SK-N-SH (cell line): ENCODE data around the gene F2RL2. TPM values are rescaled to one million over a fixed set of nuclear protein-coding genes. Genes with fewer than 3 reads are reported as not detected.

Experiments used
- CTCF ChIA-PET: fragments of 300-600, 350-600 bp; formaldehyde crosslinking; extraction: SDS; loops from one replicate; lab custom pipeline; 2021; lab: Yijun Ruan, JAX
- POLR2A ChIA-PET: fragments of 350-600 bp; sonication (Branson Sonifier 250); formaldehyde crosslinking; extraction: SDS; loops from one replicate; lab custom pipeline; 2020; ENCODE audit warnings: antibody characterized with exemption, inconsistent platforms; lab: Yijun Ruan, JAX
- DNase-seq: peaks from one replicate; pipeline ENCODE4 v3.0.0; 2012
- H2AFZ ChIP-seq: fragments of 200-600 bp; sonication (generic); 2 replicates; pipeline ENCODE4 v1.8.1; 2016; ENCODE audit warnings: antibody characterized with exemption, mild to moderate bottlenecking, low read depth
- H3F3A ChIP-seq: fragments of 200-600 bp; sonication (generic); replicated peaks from 2 replicates; pipeline ENCODE3; 2016; ENCODE audit warnings: antibody characterized with exemption, mild to moderate bottlenecking; ENCODE audit not compliant: insufficient read depth
- H3K27ac ChIP-seq, 2 experiments: fragments of 200-500 bp in 1 of 2; fragments of 200-600 bp in 1 of 2; sonication (Bioruptor generic) in 1 of 2; sonication (generic), shearing (Covaris generic) in 1 of 2; 2 replicates each; pipeline versions ENCODE4 v1.5.1 to v1.6.1; 2014 to 2016; ENCODE audit warnings: low read depth in 2 of 2, inconsistent platforms in 1 of 2, low read length in 1 of 2, mild to moderate bottlenecking in 1 of 2, mixed read lengths in 1 of 2
- H3K27me3 ChIP-seq: fragments of 200-600 bp; sonication (generic), shearing (Covaris generic); 2 replicates; pipeline ENCODE4 v1.6.1; 2016; ENCODE audit warnings: mixed run types; ENCODE audit not compliant: insufficient read depth
- H3K36me3 ChIP-seq, 2 experiments: fragments of 200-500 bp in 1 of 2; fragments of 200-600 bp in 1 of 2; sonication (Bioruptor generic) in 1 of 2; sonication (generic) in 1 of 2; replicated peaks in 1 of 2; 2 replicates each; pipeline versions ENCODE3 to v1.5.1; 2014 to 2016; ENCODE audit warnings: low read length in 1 of 2, mild to moderate bottlenecking in 1 of 2; ENCODE audit not compliant: insufficient read depth in 2 of 2, control insufficient read depth in 1 of 2
- H3K4me1 ChIP-seq, 2 experiments: fragments of 200-500 bp in 1 of 2; fragments of 200-600 bp in 1 of 2; sonication (Bioruptor generic) in 1 of 2; sonication (generic), shearing (Covaris generic) in 1 of 2; 2 replicates each; pipeline versions ENCODE4 v1.5.1 to v1.6.1; 2014 to 2016; ENCODE audit warnings: low read depth in 1 of 2, low read length in 1 of 2, mixed run types in 1 of 2; ENCODE audit not compliant: insufficient read depth in 2 of 2, control insufficient read depth in 1 of 2
- H3K4me2 ChIP-seq: fragments of 200-600 bp; sonication (generic), shearing (Covaris generic); 2 replicates; pipeline ENCODE4 v1.6.1; 2017; ENCODE audit warnings: mixed run types
- H3K4me3 ChIP-seq, 2 experiments: fragments of 200-500 bp in 1 of 2; fragments of 200-600 bp in 1 of 2; sonication (Bioruptor generic) in 1 of 2; sonication (generic), shearing (Covaris generic) in 1 of 2; 2 replicates each; pipeline versions ENCODE4 v1.5.1 to v1.8.1; 2014 to 2016; ENCODE audit warnings: low read depth in 2 of 2, inconsistent platforms in 1 of 2, low read length in 1 of 2, mild to moderate bottlenecking in 1 of 2, mixed read lengths in 1 of 2, moderate library complexity in 1 of 2
- H3K79me2 ChIP-seq: fragments of 200-600 bp; sonication (generic); 2 replicates; pipeline ENCODE4 v1.8.1; 2017; ENCODE audit warnings: mild to moderate bottlenecking; ENCODE audit not compliant: insufficient read depth
- H3K9ac ChIP-seq: fragments of 200-600 bp; sonication (generic); 2 replicates; pipeline ENCODE4 v1.6.1; 2017; ENCODE audit warnings: mixed run types
- H3K9me2 ChIP-seq: fragments of 200-600 bp; sonication (generic); 2 replicates; pipeline ENCODE4 v1.6.1; 2017; ENCODE audit warnings: mixed run types
- H3K9me3 ChIP-seq: fragments of 200-600 bp; sonication (generic); 2 replicates; pipeline ENCODE4 v1.6.1; 2017; ENCODE audit warnings: mixed run types, mild to moderate bottlenecking, moderate library complexity
- H4K20me1 ChIP-seq: fragments of 200-600 bp; sonication (generic); 2 replicates; pipeline ENCODE4 v1.6.1; 2017; ENCODE audit warnings: mild to moderate bottlenecking, mixed run types; ENCODE audit not compliant: insufficient read depth
- CHD2 ChIP-seq: fragments of 150-350 bp; IDR thresholded peaks from 2 replicates; pipeline ENCODE4 v1.6.1; 2018; ENCODE audit warnings: low read length; ENCODE audit not compliant: partially characterized antibody
- ELF1 ChIP-seq: IDR thresholded peaks from 2 replicates; pipeline ENCODE4 v1.4.0; 2012
- EP300 ChIP-seq, 2 experiments: IDR thresholded peaks; 2 replicates each; pipeline versions ENCODE4 v1.4.0 to v1.6.1; 2012; ENCODE audit warnings: borderline replicate concordance in 1 of 2, low read depth in 1 of 2, low read length in 1 of 2
- EZH2phosphoT487 ChIP-seq: fragments of 200-600 bp; sonication (generic); IDR thresholded peaks from 2 replicates; pipeline ENCODE4 v1.6.1; 2017; ENCODE audit warnings: low read depth, mixed run types, mild to moderate bottlenecking, antibody characterized with exemption, moderate library complexity, borderline replicate concordance
- FOSL2 ChIP-seq: IDR thresholded peaks from 2 replicates; pipeline ENCODE4 v1.4.0; 2012; ENCODE audit warnings: low read depth, mild to moderate bottlenecking, moderate library complexity, borderline replicate concordance
- GABPA ChIP-seq: IDR thresholded peaks from 2 replicates; pipeline ENCODE4 v1.4.0; 2012; ENCODE audit warnings: low read depth, mild to moderate bottlenecking
- GATA2 ChIP-seq: sonication (generic); formaldehyde crosslinking; IDR thresholded peaks from 2 replicates; pipeline ENCODE4 v1.5.0; 2020; ENCODE audit warnings: mild to moderate bottlenecking, missing genetic modification reagents
- JUND ChIP-seq: IDR thresholded peaks from 2 replicates; pipeline ENCODE4 v1.4.0; 2012
- MEF2A ChIP-seq: IDR thresholded peaks from 2 replicates; pipeline ENCODE4 v1.4.0; 2012; ENCODE audit warnings: low read depth, borderline replicate concordance
- NFIC ChIP-seq: IDR thresholded peaks from 2 replicates; pipeline ENCODE4 v1.4.0; 2012; ENCODE audit warnings: borderline replicate concordance
- NRF1 ChIP-seq: IDR thresholded peaks from 2 replicates; pipeline ENCODE4 v1.6.1; 2012; ENCODE audit warnings: low read depth, mild to moderate bottlenecking, low read length
- POLR2AphosphoS5 ChIP-seq: IDR thresholded peaks from 2 replicates; pipeline ENCODE4 v1.6.1; 2012; ENCODE audit warnings: low read depth, low read length
- RAD21 ChIP-seq: IDR thresholded peaks from 2 replicates; pipeline ENCODE4 v1.6.1; 2012; ENCODE audit warnings: mild to moderate bottlenecking, low read length
- RCOR1 ChIP-seq: fragments of 150-350 bp; IDR thresholded peaks from 2 replicates; pipeline ENCODE4 v1.6.1; 2017; ENCODE audit warnings: antibody characterized with exemption, low read length
- RFX5 ChIP-seq: IDR thresholded peaks from 2 replicates; pipeline ENCODE4 v1.6.1; 2012; ENCODE audit warnings: mild to moderate bottlenecking, improper control_type of control experiment, low read length
- RXRA ChIP-seq: IDR thresholded peaks from 2 replicates; pipeline ENCODE4 v1.4.0; 2012; ENCODE audit warnings: low read depth, mild to moderate bottlenecking, borderline replicate concordance
- SMC3 ChIP-seq: IDR thresholded peaks from 2 replicates; pipeline ENCODE4 v1.6.1; 2012; ENCODE audit warnings: low read depth, low read length, improper control_type of control experiment
- TAF1 ChIP-seq: IDR thresholded peaks from 2 replicates; pipeline ENCODE4 v1.6.1; 2012; ENCODE audit warnings: low read depth, mild to moderate bottlenecking, low read length, moderate library complexity, borderline replicate concordance
- TCF12 ChIP-seq: IDR thresholded peaks from 2 replicates; pipeline ENCODE4 v1.4.0; 2012
- TEAD4 ChIP-seq: IDR thresholded peaks from 2 replicates; pipeline ENCODE4 v1.4.0; 2012; ENCODE audit warnings: mild to moderate bottlenecking, borderline replicate concordance; ENCODE audit not compliant: insufficient read depth
- WGBS: methylation state at CpG from one replicate; pipeline ENCODE4 v1.1.6; 2017; ENCODE audit warnings: low lambda C conversion rate; 5-methylcytosine and 5-hydroxymethylcytosine counted together
- polyA plus RNA-seq, 3 experiments: library from polyadenylated mRNA; depleted of rRNA; stranded (reverse); fragments of >200 nt; gene quantifications; 2 replicates each; pipeline ENCODE4 v1.2.3, GENCODE V29; 2012
- TF ChIP-seq, protein P1 (sequence below): fragments of 200-600 bp; sonication (generic); IDR thresholded peaks from 2 replicates; pipeline ENCODE4 v1.6.1; 2017; ENCODE audit warnings: antibody characterized with exemption, mild to moderate bottlenecking, moderate library complexity
- TF ChIP-seq, protein P2 (sequence below): IDR thresholded peaks from 2 replicates; pipeline ENCODE4 v1.4.0; 2012; ENCODE audit warnings: low read depth
- TF ChIP-seq, protein P3 (sequence below): IDR thresholded peaks from 2 replicates; pipeline ENCODE4; 2012
- TF ChIP-seq, protein P4 (sequence below): IDR thresholded peaks from 2 replicates; pipeline ENCODE4 v1.6.1; 2012; ENCODE audit warnings: mild to moderate bottlenecking, low read depth, low read length, moderate library complexity
- TF ChIP-seq, protein P5 (sequence below): fragments of 150-350 bp; IDR thresholded peaks from 2 replicates; pipeline ENCODE4 v1.6.1; 2017; ENCODE audit warnings: antibody characterized with exemption, low read length, low read depth, borderline replicate concordance

The F2RL2 gene
- polyA plus RNA-seq, 1 of the 3 experiments (the other 2 are of a cell fraction), result 29.4 TPM

DNA sequence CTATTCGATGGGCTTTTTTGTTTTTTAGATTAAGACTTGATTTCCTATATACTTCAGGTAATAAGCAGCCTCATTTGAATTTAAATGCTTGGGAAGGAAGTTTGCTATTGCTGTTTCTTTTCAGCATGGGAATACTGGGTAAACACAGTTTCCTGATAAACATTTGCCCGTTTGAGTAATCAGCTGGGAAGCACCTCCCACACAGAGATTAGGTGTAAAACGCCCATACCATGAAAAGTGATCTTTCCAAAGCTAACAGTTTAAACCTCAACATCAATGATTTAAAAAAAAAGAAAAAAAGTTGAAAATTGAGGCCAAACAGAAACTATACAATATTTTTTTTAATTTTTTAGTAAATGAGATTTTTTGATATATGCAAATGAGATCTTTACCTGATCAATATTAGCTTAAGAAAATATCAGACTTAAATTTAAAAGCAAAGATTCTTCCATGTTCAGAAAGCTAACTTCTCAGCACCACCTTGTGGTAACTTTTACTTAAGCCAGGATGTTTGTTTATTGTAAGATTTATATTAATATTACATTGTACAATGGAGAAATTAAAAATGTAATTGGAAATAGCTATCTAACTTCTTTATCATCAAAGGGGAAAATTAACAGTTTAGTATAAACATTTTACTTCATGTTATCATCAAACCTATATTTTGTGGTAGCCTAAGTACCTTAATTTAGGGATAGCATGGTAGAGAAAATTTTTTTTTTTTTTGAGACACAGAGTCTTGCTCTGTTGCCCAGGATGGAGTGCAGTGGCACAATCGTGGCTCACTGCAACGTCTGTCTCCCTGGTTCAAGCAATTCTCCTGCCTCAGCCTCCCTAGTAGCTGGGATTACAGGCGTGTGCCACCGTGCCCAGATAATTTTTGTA lies 39.8 kb downstream of the F2RL2 start:
- DNase-seq, result no peak
- POLR2A ChIA-PET, result no interaction called here
- Histone ChIP-seq H3K9ac (no peak overlapping the region), H3K36me3 (no peaks in the 10 kb centered on the region), H3K27ac (no peak overlapping the region), H3K27me3 (no peaks in the 10 kb centered on the region), H2AFZ (0 out of 2 replicates have a peak overlapping the region, but pooled peaks have one; percentile 13), H3K9me3 (no peaks in the 10 kb centered on the region), H3K9me2 (no peaks in the 10 kb centered on the region), H3F3A (no peaks in the 10 kb centered on the region), H3K4me2 (no peak overlapping the region), H4K20me1 (no peaks in the 10 kb centered on the region), H3K79me2 (no peaks in the 10 kb centered on the region), H3K4me3 (no peak overlapping the region), H3K4me1 (no peaks in the 10 kb centered on the region)
- CTCF ChIA-PET, result interaction anchor here (0.7 to 4.9 kb wide), 15 partner anchors 8 to 1148 kb away, joined by 3 to 31 read pairs (median 3); partner anchors contain the start of gene IQGAP2
- TF ChIP-seq NFIC (no peak), ELF1 (no peak), RAD21 (peak; percentile 69), GATA2 (no peak), MEF2A (no peak), RCOR1 (no peak), SMC3 (peak; percentile 27; the same call in 1 of the 2 replicates), NRF1 (no peak), TAF1 (no peak), FOSL2 (no peak), TCF12 (no peak), CHD2 (no peak), RXRA (no peak), EZH2phosphoT487 (no peak), POLR2AphosphoS5 (no peak), TEAD4 (no peak), RFX5 (no peak), JUND (no peak), GABPA (no peak), EP300 (IDR thresholded peaks at IDR 0.05; ENCODE audit: borderline replicate concordance in 1 of 2, low read depth in 1 of 2, low read length in 1 of 2) (no peak)
- TF ChIP-seq, protein P1, sequence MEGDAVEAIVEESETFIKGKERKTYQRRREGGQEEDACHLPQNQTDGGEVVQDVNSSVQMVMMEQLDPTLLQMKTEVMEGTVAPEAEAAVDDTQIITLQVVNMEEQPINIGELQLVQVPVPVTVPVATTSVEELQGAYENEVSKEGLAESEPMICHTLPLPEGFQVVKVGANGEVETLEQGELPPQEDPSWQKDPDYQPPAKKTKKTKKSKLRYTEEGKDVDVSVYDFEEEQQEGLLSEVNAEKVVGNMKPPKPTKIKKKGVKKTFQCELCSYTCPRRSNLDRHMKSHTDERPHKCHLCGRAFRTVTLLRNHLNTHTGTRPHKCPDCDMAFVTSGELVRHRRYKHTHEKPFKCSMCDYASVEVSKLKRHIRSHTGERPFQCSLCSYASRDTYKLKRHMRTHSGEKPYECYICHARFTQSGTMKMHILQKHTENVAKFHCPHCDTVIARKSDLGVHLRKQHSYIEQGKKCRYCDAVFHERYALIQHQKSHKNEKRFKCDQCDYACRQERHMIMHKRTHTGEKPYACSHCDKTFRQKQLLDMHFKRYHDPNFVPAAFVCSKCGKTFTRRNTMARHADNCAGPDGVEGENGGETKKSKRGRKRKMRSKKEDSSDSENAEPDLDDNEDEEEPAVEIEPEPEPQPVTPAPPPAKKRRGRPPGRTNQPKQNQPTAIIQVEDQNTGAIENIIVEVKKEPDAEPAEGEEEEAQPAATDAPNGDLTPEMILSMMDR, result peak; percentile 75
- TF ChIP-seq, protein P2, sequence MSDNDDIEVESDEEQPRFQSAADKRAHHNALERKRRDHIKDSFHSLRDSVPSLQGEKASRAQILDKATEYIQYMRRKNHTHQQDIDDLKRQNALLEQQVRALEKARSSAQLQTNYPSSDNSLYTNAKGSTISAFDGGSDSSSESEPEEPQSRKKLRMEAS, result no peak
- TF ChIP-seq, protein P3, sequence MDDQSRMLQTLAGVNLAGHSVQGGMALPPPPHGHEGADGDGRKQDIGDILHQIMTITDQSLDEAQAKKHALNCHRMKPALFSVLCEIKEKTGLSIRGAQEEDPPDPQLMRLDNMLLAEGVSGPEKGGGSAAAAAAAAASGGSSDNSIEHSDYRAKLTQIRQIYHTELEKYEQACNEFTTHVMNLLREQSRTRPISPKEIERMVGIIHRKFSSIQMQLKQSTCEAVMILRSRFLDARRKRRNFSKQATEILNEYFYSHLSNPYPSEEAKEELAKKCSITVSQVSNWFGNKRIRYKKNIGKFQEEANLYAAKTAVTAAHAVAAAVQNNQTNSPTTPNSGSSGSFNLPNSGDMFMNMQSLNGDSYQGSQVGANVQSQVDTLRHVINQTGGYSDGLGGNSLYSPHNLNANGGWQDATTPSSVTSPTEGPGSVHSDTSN, result no peak
- TF ChIP-seq, protein P4, sequence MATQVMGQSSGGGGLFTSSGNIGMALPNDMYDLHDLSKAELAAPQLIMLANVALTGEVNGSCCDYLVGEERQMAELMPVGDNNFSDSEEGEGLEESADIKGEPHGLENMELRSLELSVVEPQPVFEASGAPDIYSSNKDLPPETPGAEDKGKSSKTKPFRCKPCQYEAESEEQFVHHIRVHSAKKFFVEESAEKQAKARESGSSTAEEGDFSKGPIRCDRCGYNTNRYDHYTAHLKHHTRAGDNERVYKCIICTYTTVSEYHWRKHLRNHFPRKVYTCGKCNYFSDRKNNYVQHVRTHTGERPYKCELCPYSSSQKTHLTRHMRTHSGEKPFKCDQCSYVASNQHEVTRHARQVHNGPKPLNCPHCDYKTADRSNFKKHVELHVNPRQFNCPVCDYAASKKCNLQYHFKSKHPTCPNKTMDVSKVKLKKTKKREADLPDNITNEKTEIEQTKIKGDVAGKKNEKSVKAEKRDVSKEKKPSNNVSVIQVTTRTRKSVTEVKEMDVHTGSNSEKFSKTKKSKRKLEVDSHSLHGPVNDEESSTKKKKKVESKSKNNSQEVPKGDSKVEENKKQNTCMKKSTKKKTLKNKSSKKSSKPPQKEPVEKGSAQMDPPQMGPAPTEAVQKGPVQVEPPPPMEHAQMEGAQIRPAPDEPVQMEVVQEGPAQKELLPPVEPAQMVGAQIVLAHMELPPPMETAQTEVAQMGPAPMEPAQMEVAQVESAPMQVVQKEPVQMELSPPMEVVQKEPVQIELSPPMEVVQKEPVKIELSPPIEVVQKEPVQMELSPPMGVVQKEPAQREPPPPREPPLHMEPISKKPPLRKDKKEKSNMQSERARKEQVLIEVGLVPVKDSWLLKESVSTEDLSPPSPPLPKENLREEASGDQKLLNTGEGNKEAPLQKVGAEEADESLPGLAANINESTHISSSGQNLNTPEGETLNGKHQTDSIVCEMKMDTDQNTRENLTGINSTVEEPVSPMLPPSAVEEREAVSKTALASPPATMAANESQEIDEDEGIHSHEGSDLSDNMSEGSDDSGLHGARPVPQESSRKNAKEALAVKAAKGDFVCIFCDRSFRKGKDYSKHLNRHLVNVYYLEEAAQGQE, result no peak
- TF ChIP-seq, protein P5, sequence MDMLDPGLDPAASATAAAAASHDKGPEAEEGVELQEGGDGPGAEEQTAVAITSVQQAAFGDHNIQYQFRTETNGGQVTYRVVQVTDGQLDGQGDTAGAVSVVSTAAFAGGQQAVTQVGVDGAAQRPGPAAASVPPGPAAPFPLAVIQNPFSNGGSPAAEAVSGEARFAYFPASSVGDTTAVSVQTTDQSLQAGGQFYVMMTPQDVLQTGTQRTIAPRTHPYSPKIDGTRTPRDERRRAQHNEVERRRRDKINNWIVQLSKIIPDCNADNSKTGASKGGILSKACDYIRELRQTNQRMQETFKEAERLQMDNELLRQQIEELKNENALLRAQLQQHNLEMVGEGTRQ, result no peak
- 41% methylated on average over 7 of the region's 7 CpGs for WGBS
